Motor neuron (in vitro differentiated cells): ENCODE results near the gene DIP2B. TPM values are rescaled to one million over a fixed set of nuclear protein-coding genes. Genes with fewer than 3 reads are reported as not detected.
A peak's percentile ranks its signal among the peaks of the same experiment; 100 is the strongest.

Source experiments
- ATAC-seq, 8 experiments: fragments of 200-7000 bp; cut with Tn5 transposase; replicated peaks in 6 of 8; 2 replicates each; pipeline ENCODE4 v1.8.0; 2021; ENCODE audit warnings: mild to moderate bottlenecking in 8 of 8, moderate library complexity in 8 of 8
- H3K27ac ChIP-seq, 2 donors: fragments of 250-450 bp; sonication (Bioruptor Pico); 2 replicates each; pipeline ENCODE4 v1.9.0; 2021; ENCODE audit warnings: antibody characterized with exemption in 2 of 2, mild to moderate bottlenecking in 2 of 2, moderate library complexity in 1 of 2
- H3K4me1 ChIP-seq, 2 donors: fragments of 250-450 bp; sonication (Bioruptor Pico); replicated peaks in 1 of 2; 2 replicates each; pipeline ENCODE4 v1.6.1; 2021; ENCODE audit warnings: antibody characterized with exemption in 2 of 2, mild to moderate bottlenecking in 2 of 2, moderate library complexity in 1 of 2
- H3K4me3 ChIP-seq, 5 donors: fragments of 250-450 bp; sonication (Bioruptor Pico); 2 replicates each; pipeline ENCODE4 v1.9.0; 2021; ENCODE audit warnings: antibody characterized with exemption in 5 of 5, mild to moderate bottlenecking in 5 of 5, moderate library complexity in 4 of 5
- WGBS, 10 experiments: fragments of 450-650 bp; shearing (Covaris generic); methylation state at CpG; one replicate each; pipeline ENCODE4 v1.0.0; 2022; 5-methylcytosine and 5-hydroxymethylcytosine counted together
- in situ Hi-C, 9 experiments: fragments of 400-800 bp; cut with MboI; loops; one replicate each; pipeline ENCODE4 v1.15.0; 2021; ENCODE audit warnings: low sequenced_read_pairs in 9 of 9, low pct_unique_long_range_greater_than_20kb in 2 of 9; ENCODE audit not compliant: unreplicated experiment in 9 of 9
- total RNA-seq, 8 experiments: library from RNA; unstranded; fragments of 300-600 nt; gene quantifications; 2 replicates each; pipeline versions ENCODE4 v1.2.3 to v1.2.4, GENCODE V29; 2022

The DIP2B gene
- total RNA-seq, 8 experiments from 2014 or later = 20.8 to 68.6 (median 29.9) TPM

DNA sequence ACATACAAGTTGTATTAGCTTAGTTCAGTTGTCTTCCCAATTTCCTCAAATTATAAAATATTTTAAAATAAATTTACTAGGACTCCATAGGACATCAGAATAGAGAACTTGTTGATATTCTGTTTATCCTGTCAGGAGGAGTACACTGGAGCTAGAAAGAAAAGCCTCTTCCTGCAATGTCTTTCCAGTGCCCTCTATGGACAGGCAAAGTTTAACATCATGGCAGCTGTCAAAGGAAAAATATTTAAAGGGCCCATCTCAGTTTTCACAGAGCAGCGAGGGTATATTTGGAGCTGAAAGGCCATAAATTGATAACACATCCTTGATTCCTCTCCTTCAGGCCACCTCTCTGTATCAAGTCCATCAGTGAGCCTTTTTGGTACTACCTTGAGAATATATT, 19.0 kb downstream of the DIP2B start:
- in situ Hi-C loops = loop anchor here in 5 of 9 experiments (25.0 kb wide), 1 partner anchor 114 kb away; no protein-coding TSS in a partner anchor

DNA sequence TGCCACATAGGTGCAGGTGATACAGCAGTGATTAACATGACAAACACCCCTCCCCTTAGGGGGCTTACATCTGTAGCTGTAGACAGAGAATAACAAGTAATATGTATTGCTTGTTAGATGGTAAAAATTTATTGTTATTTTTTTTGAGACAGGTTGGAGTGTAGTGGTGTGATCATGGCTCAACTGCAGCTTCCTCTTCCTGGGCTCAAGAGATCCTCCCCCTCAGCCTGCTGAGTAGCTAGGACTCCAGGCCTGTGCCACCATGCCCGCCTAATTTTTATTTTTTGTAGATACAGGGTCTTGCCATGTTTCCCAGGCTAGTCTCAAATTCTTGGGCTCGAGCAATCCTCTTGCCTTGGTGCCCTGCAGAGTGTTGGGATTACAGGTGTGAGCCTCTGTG, 19.8 kb downstream of the DIP2B start:
- in situ Hi-C loops = loop anchor here in 5 of 9 experiments (25.0 kb wide), 1 partner anchor 113 kb away; no protein-coding TSS in a partner anchor
- no peak overlapping the region for H3K27ac ChIP-seq
- no peak overlapping the region for H3K4me3 ChIP-seq
- 92 to 100% (median 100%) methylated on average over 1 to 2 of the region's 2 CpGs; no CpG with 5 or more reads in 5 of the 10 experiments for WGBS, 10 experiments
- no peak for ATAC-seq
- H3K4me1 ChIP-seq = peaks cover 0 to 3% of the 10 kb centered on the region in 2 donors

More for the DNA sequence above, 19.0 kb downstream of the DIP2B start:
- no peak for ATAC-seq
- H3K4me3 ChIP-seq = no peak overlapping the region
- no peak overlapping the region for H3K27ac ChIP-seq
- WGBS, 10 experiments = 71 to 100% (median 100%) methylated on average over 1 of the region's 1 CpG; no CpG with 5 or more reads in 3 of the 10 experiments
- peaks cover 0 to 3% of the 10 kb centered on the region in 2 donors for H3K4me1 ChIP-seq

DNA sequence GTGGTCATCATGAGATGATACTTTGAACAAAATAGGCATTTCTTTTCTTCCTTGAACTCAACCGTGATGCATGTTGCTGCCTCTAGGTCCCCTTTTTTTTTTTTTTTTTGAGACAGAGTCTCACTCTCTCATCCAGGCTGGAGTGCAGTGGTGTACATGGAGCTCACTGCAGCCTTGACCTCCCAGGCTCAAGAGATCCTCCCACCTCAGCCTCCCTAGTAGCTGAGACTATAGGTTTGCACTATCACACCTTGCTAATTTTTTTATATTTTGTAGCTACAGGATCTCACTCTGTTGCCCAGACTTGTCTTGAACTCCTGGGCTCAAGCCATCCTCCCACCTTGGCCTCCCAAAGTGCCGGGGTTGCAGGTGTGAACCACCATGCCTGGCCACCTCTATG, 20.6 kb downstream of the DIP2B start:
- ATAC-seq = no peak
- no peak overlapping the region for H3K27ac ChIP-seq
- H3K4me1 ChIP-seq = peaks cover 0 to 3% of the 10 kb centered on the region in 2 donors
- in situ Hi-C loops = no loop called here
- 80 to 100% (median 100%) methylated on average over 1 to 2 of the region's 2 CpGs; no CpG with 5 or more reads in 1 of the 10 experiments for WGBS, 10 experiments
- no peak overlapping the region for H3K4me3 ChIP-seq

DNA sequence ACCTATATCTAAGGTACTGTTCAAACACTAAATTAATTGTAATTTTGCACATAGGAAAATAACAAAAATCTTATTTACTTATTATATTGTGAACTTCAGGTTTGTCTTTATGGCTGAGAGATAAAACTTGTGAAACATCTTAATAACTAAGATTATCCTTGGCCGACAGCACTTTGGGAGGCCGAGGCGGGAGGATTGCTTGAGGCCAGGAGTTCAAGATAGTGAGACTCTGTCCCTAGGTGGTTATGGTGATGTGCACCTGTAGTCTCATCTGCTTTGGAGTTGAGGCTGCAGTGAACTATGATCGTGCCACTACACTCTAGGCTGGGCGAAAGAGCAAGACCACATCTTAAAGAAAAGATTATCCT, 22.6 kb downstream of the DIP2B start:
- 90 to 100% (median 96%) methylated on average over 2 to 5 of the region's 5 CpGs; no CpG with 5 or more reads in 1 of the 10 experiments for WGBS, 10 experiments
- in situ Hi-C loops = no loop called here
- ATAC-seq = no peak
- Histone ChIP-seq H3K4me3 (no peak overlapping the region), H3K4me1 (peaks cover 0 to 3% of the 10 kb centered on the region in 2 donors), H3K27ac (no peak overlapping the region)

DNA sequence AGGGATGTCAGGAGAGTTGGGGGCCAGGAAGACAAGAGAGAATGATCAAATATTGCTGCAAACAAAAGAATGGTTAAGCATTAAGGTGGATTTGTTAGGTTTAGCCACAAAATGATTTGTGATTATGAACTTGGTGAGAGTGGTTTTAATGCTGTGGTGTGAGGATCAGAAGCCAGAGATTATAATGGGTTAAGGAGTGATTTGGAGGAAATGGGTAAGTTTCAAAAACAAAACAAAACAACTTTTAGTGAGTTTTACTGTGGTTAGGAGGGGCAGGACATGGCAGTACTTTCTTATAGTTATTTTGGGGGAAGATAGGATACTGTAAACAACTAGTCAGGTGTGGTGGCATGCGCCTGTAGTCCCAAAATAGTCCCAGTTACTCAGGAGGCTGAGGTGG, 24.0 kb downstream of the DIP2B start:
- no peak for ATAC-seq
- 80 to 100% (median 100%) methylated on average over 1 of the region's 1 CpG; no CpG with 5 or more reads in 4 of the 10 experiments for WGBS, 10 experiments
- Histone ChIP-seq H3K4me1 (peaks cover 0 to 3% of the 10 kb centered on the region in 2 donors), H3K27ac (no peak overlapping the region), H3K4me3 (no peak overlapping the region)
- in situ Hi-C loops = no loop called here

DNA sequence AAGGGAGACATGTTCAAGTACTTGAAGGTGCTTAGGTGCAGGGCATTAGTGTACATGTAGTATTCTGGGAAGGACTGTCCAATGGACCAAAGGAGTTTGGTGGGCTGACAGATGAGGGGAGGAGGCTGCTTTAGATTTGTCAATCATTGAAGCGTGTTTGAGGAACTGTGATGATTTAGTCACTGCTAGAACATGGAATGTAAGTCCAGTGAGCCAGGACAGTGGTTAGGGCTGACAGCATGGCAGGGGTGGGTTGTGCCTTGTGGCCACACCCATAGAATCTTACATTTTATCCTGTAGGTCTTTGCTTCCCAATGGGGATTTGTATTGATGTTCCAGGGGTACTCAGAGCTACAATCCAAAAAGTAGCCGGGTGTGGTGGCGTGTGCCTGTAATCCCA, 24.6 kb downstream of the DIP2B start:
- 89 to 100% (median 100%) methylated on average over 2 to 3 of the region's 3 CpGs; no CpG with 5 or more reads in 6 of the 10 experiments for WGBS, 10 experiments
- Histone ChIP-seq H3K27ac (no peak overlapping the region), H3K4me1 (peaks cover 0 to 3% of the 10 kb centered on the region in 2 donors), H3K4me3 (no peak overlapping the region)
- in situ Hi-C loops = no loop called here
- peak in 1 of 8 experiments; percentile 24 for ATAC-seq

DNA sequence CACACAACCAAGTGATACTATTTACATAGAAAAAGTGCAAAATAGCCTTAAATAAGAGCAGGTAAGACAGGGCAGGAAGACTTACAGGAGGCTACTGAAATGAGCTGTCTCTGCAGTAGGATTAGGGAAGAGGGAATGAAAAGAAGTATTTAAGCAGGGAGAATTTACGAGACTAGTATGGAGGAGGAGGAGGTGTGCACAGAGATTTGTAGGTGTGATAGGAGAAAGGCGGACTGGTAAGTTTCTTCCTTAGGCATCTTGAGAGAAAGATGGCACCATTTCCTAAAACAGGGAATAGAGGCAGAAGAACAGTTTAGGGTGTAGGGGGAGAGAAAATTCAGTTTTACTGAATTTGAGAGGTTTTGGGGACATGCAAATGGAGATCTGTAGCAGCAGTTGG, 25.7 kb downstream of the DIP2B start:
- in situ Hi-C loops = no loop called here
- 93 to 100% (median 100%) methylated on average over 1 to 2 of the region's 2 CpGs for WGBS, 10 experiments
- Histone ChIP-seq H3K4me1 (peaks cover 0 to 3% of the 10 kb centered on the region in 2 donors), H3K4me3 (no peak overlapping the region), H3K27ac (no peak overlapping the region)
- ATAC-seq = no peak

DNA sequence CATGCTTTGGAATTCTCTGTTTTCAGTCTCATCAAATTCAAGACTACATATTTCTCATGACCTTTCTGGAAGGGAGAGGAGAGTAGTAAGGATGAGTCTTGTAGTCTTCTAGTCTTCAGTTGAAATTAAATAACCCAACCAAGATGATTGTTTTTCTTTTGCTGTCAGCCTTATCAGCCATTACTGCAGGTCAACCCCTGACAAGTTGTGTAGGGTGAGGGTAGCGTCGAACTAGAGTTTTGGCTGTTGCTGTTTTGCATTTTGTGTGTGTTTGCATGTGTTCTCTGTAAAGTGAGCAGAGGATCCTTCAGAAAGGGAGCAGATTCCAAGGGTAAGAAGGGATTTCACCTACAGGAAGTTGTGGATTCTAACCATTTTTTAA, 28.4 kb downstream of the DIP2B start:
- H3K27ac ChIP-seq = no peak overlapping the region
- in situ Hi-C loops = no loop called here
- ATAC-seq = no peak
- no peak overlapping the region for H3K4me3 ChIP-seq
- 81 to 100% (median 91%) methylated on average over 2 of the region's 2 CpGs; no CpG with 5 or more reads in 6 of the 10 experiments for WGBS, 10 experiments
- H3K4me1 ChIP-seq = no peaks in the 10 kb centered on the region

DNA sequence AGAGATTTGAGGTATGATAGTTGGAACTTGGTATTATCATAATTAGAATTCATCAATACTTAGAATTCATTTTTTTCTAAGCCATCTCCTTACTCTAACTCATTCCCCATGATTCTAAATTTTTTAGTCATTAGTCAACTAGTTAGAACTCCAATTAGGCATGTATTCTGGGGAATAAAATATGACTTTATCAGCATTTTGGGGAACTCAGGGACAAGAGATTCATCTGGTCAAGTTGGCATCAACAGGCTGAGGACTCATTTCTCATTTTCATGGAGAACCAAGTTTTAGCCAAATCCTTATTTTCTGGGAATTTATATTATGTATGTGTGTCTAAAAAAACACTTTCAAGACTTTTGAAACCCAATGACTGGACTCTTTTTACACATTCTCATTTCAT, 29.2 kb downstream of the DIP2B start:
- Histone ChIP-seq H3K27ac (no peak overlapping the region), H3K4me3 (no peak overlapping the region), H3K4me1 (no peaks in the 10 kb centered on the region)
- ATAC-seq = no peak
- in situ Hi-C loops = no loop called here

DNA sequence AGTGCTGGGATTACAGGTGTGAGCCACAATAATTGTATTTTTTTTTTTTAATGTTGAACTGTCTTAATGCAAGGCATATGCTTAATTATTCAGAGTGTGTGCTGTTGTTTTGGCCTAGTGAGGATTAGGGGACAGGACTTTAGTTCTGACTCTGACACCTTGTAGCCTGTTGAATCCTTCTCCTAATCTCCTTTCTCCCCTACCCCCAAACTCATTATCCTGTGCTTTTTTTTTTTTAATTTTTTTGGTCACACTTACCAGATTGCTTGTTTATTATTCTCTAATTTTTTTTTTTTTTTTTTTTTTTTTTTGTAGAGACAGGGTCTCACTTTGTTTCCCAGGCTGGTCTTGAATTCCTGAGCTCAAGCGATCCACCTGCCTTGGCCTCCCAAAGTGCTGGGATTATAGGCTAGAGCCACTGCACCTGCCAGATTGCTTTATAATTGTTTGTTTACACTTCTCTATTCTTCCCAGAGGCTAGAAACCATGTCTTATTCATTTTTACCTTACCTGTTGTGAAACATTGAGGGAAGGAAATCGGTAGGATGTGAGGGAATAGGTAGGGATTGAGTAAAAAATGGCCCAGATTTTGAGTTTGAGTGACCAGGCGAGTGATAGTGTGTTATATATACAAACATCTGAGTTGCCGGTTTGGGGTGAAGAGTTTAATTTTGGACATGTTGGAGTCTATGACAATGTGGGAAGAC, 32.2 kb downstream of the DIP2B start:
- WGBS, 10 experiments = 50 to 100% (median 95%) methylated on average over 1 to 4 of the region's 4 CpGs
- Histone ChIP-seq H3K4me1 (no peaks in the 10 kb centered on the region), H3K4me3 (no peak overlapping the region), H3K27ac (no peak overlapping the region)
- in situ Hi-C loops = no loop called here
- no peak for ATAC-seq

DNA sequence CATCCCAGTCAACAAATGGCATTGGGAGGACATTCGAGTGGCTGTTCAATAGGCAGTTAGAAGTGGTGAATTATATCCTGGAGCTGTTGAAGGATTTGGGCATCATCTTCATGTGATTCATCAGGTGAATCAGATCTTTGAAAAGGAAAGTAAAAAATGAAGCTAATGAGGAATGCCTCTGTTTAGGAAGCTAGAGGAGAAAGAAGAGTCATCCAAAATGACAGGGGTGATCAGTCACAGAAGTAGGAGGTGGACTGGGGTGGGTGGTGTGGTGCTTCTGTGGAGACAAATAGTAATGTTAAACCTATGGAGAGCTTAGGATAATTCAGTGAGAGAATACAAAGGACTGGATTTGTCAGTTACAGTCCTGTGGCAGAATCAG, 32.7 kb downstream of the DIP2B start:
- peak in 4 of 8 experiments; percentile 11 to 78 (median 38) for ATAC-seq
- H3K4me3 ChIP-seq = no peak overlapping the region
- no peaks in the 10 kb centered on the region for H3K4me1 ChIP-seq
- H3K27ac ChIP-seq = no peak overlapping the region
- 0 to 100% (median 61%) methylated on average over 1 of the region's 1 CpG; no CpG with 5 or more reads in 2 of the 10 experiments for WGBS, 10 experiments
- in situ Hi-C loops = no loop called here

DNA sequence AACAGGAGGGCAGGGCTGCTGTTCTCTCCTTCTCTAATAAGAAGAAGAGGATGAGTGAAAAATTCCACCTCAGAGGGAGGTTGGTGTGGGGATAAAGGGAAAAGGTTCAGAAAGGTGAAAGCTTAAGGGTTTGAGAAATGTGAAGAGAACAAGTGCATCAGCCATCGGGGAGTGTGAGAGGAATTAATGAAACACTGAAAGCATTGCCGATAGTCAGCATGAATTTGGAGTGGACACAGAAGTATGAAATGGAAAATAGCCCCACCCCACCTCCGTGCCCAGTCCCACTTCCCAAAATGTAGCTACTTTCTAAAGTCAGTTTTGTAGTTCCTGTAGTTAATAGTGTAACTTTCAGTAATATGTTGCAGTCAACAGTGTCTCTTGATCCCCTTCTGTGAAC, 33.4 kb downstream of the DIP2B start:
- ATAC-seq = no peak
- in situ Hi-C loops = no loop called here
- WGBS, 10 experiments = 38 to 100% (median 96%) methylated on average over 1 to 3 of the region's 3 CpGs; no CpG with 5 or more reads in 1 of the 10 experiments

DNA sequence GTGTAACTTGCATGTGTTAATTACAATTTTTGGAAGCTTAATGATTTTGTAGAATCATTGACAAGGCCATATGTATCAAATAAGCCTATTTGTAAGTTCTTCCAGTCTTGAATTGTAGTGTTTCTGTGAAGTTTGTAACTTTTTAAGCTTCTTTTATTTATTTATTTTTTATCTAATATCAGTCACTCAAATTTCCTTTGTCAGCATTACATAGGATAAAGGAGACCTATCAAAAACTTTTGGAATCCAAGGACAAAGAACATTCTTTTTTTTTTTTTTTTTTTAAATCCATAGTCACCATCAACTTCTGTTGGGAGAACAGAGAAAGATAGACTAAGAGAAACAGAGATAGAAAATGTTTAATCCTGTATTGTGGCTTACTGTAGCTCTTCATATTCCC, 36.4 kb downstream of the DIP2B start:
- Histone ChIP-seq H3K4me3 (no peak overlapping the region), H3K4me1 (peaks cover 2 to 5% of the 10 kb centered on the region in 2 donors), H3K27ac (no peak overlapping the region)
- in situ Hi-C loops = no loop called here
- no peak for ATAC-seq

More for the DNA sequence above, 33.4 kb downstream of the DIP2B start:
- Histone ChIP-seq H3K4me3 (no peak overlapping the region), H3K27ac (no peak overlapping the region), H3K4me1 (no peaks in the 10 kb centered on the region)

DNA sequence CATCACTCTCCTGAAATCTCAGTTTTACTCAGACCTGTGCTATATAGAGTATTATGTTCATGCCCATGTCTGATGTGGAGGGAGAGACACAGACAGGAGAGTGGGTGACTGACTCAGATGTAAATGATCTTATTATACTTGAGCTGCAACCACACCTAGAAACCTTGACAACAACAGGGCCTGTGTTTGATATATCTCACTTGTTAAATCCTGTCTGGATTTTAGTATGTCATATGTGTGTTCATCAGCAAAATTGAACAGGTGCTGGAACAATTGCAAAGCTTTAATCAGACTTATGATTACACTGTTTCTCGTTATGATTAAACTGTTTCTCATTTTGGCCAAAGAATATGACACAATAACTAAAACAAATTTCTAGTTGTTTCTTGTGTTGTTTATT, 37.7 kb downstream of the DIP2B start:
- ATAC-seq = peak in 7 of 8 experiments; percentile 34 to 97 (median 67)
- 0 to 100% (median 88%) methylated on average over 1 of the region's 1 CpG; no CpG with 5 or more reads in 2 of the 10 experiments for WGBS, 10 experiments
- H3K27ac ChIP-seq = no peak overlapping the region

More for the DNA sequence above, 37.7 kb downstream of the DIP2B start:
- H3K4me1 ChIP-seq = peaks cover 6 to 9% of the 10 kb centered on the region in 2 donors
- no peak overlapping the region for H3K4me3 ChIP-seq
- in situ Hi-C loops = no loop called here
